CD4-positive, alpha-beta T cell treated with Interleukin-10 for 1 hour (primary cell): ENCODE measurements around the gene ATAT1.

Experiments
- DNase-seq: peaks from one replicate; pipeline ENCODE4 v3.0.0-alpha.2; 2020

Gene ATAT1

GRCh38 chr6:30685157-30686008, 58.7 kb downstream of the ATAT1 start:
- no peak for DNase-seq

- peak; percentile 86 for DNase-seq
Observed at GRCh38 chr6:30686009-30686907, 59.6 kb downstream of the ATAT1 start, which contains the start of gene PPP1R18. Gene PPP1R18 (minus strand): TSS chr6:30686645. CDS start chr6:30686018, 627 bp downstream.

GRCh38 chr6:30686908-30687658, 60.4 kb downstream of the ATAT1 start:
- DNase-seq, result peak; percentile 81

GRCh38 chr6:30687659-30688431, 61.2 kb downstream of the ATAT1 start:
- no peak for DNase-seq

GRCh38 chr6:30688569-30688968, 61.9 kb downstream of the ATAT1 start:
- no peak for DNase-seq

GRCh38 chr6:30689022-30689865, 62.6 kb downstream of the ATAT1 start:
- no peak for DNase-seq

- DNase-seq, result no peak
Observed at GRCh38 chr6:30689985-30690384, 63.3 kb downstream of the ATAT1 start.

GRCh38 chr6:30690403-30691207, 63.9 kb downstream of the ATAT1 start, which contains the start of gene NRM:
Gene NRM (minus strand): TSS chr6:30690984. CDS start chr6:30690974, 10 bp downstream.
- DNase-seq, result peak; percentile 71

- no peak for DNase-seq
Observed at GRCh38 chr6:30691208-30691847, 64.7 kb downstream of the ATAT1 start.
